ENCODE results near the gene AFAP1.

AFAP1 gene

DNA sequence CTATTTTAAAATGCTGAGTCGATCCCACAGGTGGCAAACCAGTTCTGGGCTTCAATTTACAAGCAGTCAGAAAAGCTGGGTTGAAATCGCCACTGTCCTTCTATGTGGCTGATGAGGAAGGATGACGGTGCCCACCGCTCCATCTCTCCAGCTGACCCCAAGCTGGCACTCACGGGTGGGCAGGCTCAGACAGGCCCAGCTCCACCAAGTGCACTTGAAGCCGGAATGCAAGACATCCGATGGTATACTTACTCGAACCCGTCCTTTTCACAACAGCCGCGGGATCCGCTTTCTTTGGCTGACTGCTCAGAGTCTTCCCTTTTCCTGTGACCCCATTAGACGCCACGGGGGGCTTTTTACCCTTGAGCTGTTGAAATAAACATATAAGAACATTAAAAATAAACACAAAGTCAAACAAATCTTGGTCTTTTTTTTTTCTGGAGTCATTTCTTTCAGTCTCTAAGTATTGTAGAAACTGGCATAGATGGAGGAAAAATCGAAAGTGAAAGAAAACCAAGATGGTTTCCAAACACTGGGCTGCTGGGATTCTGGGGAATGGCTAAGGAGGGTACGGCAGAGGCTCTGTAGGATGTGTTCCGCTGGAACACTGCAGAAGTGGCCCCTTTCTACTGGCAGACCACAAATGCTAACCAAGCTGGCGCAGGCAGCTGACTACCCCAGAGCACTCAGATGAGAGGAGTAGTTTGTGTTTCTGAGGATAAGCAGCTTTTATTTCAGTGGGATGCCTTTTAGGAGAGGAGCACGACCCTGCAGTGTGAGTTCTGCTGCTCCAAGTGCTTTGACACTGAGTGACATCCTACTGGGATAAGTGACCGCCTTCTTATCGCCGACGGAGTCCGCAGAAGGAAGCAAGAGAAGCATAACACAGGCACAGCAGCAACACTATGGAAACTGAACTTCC lies 160.9 kb downstream of the AFAP1 start:
- POLR2A ChIA-PET (ENCODE audit: low non-redundant PET) = no interaction called here
- CTCF ChIA-PET = interaction anchor here (0.6 kb wide), 1 partner anchor 165 kb away, joined by 3 read pairs; no protein-coding TSS in a partner anchor

DNA sequence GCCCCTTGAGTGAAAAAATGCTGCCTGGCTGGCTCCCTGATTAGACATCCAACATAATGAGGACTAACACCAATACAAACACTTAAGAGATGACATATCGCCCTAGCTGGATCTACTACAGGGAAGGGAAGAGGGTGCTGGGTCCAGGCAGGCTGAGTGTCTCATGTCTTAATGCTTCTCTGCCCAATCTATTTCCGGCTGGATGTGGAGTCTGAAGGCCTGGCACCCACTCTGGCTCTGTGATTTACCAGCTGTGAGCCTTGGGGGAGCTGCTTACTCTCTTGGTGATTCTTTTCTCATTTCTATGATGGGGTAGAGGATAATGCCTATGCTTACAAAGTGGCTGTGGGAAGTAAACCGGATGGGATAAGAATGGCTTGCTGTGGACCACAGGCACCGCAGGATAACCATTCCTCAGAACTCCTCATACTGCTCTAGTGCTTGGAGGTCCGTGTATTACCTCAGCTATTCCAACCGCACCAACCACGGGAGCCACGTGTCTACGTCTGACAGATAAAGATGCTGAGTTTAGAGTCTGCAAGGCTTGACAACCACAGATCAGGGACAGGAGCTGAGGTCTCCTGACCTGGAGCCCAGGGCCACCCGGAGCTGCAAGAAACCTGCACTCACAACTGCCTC lies 161.7 kb downstream of the AFAP1 start:
- ChIA-PET CTCF (interaction anchor here (0.6 kb wide), 1 partner anchor 164 kb away, joined by 3 read pairs; no protein-coding TSS in a partner anchor), POLR2A (ENCODE audit: low non-redundant PET) (no interaction called here)
- no peak overlapping the region for H3K27ac ChIP-seq
- TF ChIP-seq, protein P1, sequence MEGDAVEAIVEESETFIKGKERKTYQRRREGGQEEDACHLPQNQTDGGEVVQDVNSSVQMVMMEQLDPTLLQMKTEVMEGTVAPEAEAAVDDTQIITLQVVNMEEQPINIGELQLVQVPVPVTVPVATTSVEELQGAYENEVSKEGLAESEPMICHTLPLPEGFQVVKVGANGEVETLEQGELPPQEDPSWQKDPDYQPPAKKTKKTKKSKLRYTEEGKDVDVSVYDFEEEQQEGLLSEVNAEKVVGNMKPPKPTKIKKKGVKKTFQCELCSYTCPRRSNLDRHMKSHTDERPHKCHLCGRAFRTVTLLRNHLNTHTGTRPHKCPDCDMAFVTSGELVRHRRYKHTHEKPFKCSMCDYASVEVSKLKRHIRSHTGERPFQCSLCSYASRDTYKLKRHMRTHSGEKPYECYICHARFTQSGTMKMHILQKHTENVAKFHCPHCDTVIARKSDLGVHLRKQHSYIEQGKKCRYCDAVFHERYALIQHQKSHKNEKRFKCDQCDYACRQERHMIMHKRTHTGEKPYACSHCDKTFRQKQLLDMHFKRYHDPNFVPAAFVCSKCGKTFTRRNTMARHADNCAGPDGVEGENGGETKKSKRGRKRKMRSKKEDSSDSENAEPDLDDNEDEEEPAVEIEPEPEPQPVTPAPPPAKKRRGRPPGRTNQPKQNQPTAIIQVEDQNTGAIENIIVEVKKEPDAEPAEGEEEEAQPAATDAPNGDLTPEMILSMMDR (conservative IDR thresholded peaks at IDR 0.05; ENCODE audit: low read depth) = no peak
- no peak for DNase-seq (ENCODE audit: low spot score)

More for the DNA sequence above, 160.9 kb downstream of the AFAP1 start:
- no peak for DNase-seq (ENCODE audit: low spot score)
- TF ChIP-seq, protein P1 (conservative IDR thresholded peaks at IDR 0.05; ENCODE audit: low read depth) = no peak
- no peak overlapping the region for H3K27ac ChIP-seq

DNA sequence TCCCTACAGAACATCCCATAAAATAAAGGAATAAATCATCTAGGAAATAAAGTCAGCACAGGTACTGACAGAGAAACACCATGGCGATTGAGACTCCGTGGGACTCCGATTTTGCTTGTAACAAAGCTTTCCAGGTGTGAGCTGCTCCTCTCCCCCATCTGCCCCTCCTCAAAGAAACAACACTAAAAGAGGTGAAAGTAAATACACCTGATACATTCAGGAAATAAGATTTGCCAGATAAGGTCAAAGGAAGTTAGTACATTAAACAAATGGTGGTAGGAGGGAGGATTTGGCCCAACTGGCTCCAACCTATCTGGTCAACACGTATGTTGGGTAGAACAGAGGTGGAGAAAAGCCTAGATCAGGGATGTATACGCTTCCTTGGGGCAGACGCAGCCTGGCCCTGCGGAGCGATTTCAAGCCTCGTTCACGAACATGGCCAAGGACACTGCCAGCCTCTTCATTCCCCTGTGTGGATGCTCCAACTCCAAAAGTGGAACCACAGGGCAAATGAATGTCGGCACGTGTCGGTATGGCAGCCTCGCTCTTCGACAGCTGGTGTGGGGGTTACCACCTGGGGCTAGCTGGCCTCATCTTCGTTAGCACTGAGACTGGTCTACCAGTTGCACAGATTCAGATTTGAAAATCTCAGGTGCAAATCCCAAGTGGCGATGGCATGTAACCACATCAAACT lies 162.5 kb downstream of the AFAP1 start:
- POLR2A ChIA-PET (ENCODE audit: low non-redundant PET) = no interaction called here
- CTCF ChIA-PET = no interaction called here
- DNase-seq (ENCODE audit: low spot score) = no peak
- TF ChIP-seq, protein P1 (conservative IDR thresholded peaks at IDR 0.05; ENCODE audit: low read depth) = no peak
- no peak overlapping the region for H3K27ac ChIP-seq

DNA sequence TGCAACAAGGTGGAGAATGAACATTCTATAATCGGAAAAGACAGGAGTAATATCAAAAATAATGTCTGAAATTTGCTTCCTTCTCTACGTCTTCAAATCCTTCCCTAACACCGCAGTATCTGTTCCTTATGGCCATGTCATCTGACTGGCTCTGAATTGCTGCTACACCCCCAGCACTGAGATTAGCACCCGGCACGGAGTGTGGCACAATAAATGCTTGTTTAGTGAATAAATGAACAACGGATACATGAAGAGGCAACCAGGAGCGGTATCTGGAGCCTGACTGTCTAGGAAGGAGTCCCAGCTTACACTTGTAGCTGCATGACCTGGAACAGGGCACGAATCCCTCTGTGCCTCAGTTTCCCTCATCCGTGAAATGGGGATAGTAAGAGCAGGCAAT lies 164.3 kb downstream of the AFAP1 start:
- CTCF ChIA-PET = no interaction called here
- H3K27ac ChIP-seq = no peak overlapping the region
- POLR2A ChIA-PET (ENCODE audit: low non-redundant PET) = no interaction called here
- no peak for DNase-seq (ENCODE audit: low spot score)
- TF ChIP-seq, protein P1 (conservative IDR thresholded peaks at IDR 0.05; ENCODE audit: low read depth) = no peak

DNA sequence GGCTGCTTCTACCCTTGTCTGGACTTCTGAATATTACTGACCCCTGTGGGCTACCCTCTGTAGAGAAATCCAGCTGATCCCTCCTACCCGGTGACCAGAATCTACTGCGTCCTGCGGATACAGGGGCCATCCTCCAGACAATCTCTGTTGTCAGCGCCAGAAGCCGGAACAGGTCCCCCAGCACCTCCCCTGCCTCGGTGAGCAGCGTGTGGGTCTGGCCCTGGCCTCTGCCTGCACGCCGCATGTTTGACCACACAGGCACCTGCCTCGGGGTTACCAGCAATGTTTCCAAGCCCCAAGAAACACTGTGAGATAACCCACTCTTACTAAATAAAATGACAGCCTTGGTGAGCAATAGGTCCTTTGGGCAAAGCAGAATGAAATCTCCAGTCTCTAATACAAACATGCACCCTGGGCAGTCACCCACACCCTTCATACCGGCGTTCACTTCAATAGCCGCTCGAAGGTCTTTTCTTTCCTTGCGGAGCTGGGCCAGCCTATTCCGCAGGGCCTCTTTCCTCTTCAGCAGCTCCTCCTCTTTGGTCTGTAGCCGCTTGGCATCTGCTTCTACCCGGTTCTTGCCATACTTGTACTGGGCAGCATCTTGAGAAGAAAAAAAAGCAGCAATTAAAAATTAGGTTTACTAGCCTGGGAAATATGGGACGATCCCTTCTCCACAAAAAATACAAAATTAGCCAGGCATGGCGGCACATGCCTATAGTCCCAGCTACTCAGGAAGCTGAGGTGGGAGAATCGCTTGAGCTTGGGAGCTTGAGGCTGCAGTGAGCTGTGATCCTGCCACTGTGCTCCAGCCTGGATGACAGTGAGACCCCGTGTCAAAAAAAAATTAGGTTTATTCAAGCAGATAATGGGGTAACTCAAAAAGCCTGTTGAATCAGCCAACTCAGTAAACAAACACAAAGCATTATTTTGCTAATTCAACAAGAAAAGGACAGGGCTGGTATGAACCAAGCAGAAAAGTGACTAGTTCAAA lies 165.1 kb downstream of the AFAP1 start:
- no peak overlapping the region for H3K27ac ChIP-seq
- ChIA-PET POLR2A (ENCODE audit: low non-redundant PET) (no interaction called here), CTCF (interaction anchor here (0.6 kb wide), 2 partner anchors 94 to 486 kb away, joined by 3 read pairs; no protein-coding TSS in a partner anchor)
- no peak for DNase-seq (ENCODE audit: low spot score)
- TF ChIP-seq, protein P1 (conservative IDR thresholded peaks at IDR 0.05; ENCODE audit: low read depth) = no peak

Measured in RWPE1 (cell line).